NCI-H69 (cell line): ENCODE results near the gene LBH.

ENCODE experiments used
- DNase-seq: peaks from one replicate; lab custom pipeline; 2025; lab: John Stamatoyannopoulos, UW

The LBH gene

DNA sequence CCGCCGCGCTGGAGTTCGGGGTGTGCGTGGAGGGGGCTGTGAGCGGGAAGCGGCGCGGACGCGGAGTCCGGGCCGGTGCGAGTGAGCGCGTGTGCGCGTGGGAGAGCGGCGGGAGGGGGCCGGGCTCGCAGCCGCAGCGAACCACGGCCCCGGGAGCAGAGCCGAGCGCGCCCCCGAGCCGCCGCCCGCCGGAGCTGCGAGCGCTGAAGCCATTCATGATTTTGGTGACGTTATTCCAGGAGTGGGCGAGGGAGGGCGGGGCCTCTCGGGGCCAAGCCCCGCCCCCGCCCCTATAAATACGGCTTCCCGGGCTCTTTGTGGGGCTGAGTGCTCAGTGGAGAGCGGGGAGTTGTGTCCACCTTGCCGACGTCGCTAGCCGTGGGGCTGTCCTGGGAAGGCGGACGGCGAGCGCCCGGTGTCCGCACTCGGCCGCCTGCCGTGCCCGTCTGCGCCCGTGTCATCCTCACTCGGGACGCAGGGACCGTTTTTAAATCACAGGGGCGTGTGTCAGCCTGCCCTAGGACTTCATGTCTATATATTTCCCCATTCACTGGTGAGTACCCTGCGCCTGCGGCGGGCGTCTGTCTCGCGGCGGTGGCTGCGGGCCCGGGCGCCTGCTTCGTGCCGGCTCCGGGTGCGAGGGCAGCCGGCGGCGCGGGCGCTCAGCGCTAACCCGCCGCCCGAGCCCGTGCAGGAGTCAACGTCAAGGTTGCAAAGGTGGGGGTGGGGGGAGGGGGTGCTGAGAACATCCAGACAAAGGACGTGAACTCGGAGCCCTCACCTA is at the start of gene LBH:
LBH (plus strand) TSS at position 323 of the 784 bp plus-strand sequence; CDS start at position 528, 205 bp downstream.
- DNase-seq, result peak; percentile 81

DNA sequence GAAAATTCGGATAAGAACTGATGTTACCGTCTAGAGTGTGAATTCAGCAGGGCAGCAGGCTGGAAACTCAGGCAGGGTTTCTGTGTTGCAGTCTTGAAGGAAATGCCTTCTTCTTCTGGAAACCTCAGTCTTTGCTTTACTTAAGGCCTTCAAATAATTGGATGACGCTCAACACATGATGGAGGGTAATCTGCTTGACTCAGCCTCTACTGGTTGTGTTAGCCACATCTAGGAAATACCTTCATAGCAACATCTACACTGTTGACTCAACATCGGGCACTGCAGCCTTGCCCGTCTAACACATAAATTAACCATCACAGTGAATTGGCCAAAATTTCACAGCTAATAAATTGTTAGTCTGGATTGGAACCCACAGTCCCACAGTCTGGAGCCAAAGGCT is 47.3 kb upstream of the LBH start:
- DNase-seq, result no peak

DNA sequence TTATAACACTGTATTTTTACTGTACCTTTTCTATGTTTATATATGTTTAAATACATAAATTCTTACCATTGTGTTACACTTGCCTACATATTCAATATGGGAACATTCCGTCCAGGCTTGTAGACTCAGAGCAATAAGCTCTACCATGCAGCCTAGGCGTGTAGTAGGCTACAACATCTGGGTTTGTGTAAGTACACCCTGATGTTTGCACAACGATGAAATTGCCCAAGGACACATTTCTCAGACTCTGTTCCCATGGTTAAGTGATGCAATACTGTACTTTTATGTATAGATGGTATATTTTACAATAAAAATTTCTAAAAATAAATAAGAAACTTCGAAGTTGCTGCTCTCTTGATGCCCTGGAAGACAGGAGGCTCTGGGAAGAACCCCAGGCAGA is 46.2 kb upstream of the LBH start:
- DNase-seq, result peak; percentile 13

DNA sequence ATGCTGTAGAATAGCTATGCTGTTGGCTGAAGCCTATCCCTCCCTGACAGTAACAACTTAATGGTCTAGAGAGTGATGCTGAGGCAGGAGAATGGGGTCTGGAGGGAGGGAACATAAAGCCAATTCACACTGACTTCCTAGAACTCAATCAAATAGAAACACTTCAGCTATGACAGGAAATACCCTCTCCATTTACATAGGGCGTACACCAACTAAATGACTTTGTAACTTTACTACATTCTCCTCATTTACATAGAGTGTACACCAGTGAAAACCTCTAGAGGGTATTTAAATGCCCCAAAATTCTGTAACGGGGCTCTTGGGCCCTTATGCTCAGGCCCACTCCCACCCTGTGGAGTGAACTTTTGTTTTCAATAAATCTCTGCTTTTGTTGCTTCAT is 43.0 kb upstream of the LBH start:
- DNase-seq, result no peak

DNA sequence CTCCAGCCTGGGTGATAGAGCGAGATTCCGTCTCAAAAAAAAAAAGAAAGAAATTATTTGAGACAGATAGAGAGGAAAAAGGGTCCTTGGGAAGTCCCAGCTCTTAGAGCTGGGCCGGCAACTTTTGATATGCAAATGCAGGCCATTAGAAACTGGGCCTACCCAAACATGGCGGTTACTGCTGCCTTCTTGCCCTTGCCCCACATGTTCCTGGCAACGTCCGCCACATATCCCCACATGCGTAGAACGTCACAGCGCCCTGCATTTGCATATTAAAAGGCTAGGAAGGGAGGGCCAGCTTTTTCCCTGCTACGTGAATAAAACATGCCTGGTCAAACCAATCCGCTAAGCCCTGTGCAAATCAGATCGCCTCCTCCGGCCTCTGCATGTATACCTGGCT is 40.7 kb upstream of the LBH start:
- no peak for DNase-seq

DNA sequence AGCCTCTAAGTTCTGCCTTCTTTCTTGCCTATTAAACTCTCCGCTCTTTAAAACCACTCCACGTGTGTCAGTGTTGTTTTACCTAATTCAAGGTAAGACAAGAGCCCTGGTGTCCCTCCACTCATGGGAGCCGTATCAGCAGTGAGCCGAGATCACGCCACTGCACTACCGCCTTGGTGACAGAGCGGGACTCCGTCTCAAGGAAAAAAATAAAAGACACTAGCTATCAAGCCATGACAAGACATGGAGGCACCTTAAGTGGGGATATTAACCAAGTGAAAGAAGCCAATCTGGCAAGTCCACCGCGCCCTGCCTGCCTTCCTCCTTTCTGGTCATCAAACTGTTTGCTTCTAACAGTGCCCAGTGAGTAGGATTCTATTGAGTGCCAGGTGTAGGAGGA is 40.2 kb upstream of the LBH start:
- DNase-seq, result no peak

DNA sequence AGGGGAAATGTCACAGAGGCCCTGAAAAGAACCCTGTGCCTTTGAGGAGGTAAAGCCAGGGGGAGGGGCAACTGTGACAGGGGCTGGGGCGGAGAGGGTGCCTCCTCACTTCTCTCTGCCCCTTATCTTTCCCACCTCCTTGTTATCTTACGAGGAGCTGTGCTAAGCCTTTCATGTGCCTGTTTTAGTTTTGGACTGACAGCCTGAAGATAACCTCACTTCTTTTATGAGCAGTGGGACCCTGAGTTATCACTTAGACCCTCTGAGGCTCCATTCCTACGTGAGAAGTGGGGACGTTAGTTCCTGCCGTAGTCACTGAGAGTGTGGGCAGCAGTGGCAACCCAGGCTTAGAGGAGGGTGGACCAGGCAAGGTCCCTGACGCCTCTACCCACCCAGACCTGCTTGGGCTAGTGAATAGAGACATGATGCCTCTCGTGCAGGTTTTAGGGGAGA is 39.5 kb upstream of the LBH start:
- no peak for DNase-seq

DNA sequence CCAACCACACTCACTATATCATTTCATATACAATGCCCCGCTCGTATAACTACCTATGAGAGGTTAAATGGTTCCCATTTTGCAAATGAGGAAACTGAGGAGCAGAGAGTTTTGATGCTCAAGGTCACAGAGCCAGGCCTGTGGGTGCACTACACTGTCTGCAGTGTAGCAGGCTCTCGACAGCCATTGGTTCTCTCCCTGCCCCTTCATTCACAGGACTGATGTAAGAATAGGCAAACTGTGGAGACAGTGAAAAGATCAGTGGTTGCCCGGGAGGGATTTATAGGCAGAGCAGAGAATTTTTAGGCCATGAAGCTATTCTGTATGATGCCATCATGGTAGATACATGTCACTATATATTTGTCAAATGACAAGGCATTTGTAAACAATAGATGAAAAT is 39.0 kb upstream of the LBH start:
- no peak for DNase-seq

DNA sequence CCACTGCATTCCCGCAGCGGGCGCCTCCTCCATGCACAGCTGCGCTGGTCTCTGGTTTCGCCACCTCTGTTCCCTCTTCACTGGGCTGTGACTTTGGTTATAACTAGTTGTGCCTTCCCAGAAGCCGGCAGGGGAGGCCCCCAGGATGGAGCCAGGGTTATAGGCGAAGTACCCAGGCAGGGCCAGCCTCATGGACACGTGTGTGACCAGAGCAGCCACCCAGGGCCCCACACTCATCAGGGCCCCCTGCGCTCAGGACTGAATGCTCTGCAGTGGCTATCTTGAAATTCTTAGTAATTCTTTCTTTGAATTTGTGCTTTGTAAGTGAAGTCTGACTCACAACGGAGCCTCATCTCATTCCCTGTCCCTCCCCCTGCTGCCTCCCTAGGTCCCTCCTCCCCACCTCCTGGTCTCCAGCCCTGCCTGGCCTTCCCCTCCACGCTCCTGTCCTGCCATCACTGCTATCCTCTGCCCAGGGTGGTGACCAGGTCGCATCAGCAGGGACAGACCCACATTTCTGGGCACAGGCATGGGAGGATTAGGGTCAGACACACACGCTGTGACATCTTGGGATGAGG is 38.1 kb upstream of the LBH start:
- DNase-seq, result no peak

DNA sequence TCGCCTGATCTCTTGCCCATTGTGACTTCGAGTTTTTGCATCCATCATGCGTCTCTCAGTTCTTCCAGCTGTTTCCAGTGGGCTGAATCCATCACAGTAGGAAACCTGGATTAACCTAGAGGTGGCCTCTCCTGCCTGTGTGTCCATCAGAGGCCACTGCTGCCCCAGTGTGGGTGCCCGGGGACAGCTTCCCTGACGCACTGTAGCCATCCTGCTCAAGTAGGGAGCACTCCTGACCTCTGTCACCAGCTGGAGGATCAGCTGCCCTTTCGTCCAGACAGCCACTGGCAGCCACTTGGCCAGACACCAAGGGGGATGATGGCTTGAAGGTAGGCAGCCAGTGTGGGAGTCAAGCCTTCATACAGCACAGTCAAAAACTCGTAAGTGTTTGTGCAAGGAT is 36.9 kb upstream of the LBH start:
- DNase-seq, result no peak

DNA sequence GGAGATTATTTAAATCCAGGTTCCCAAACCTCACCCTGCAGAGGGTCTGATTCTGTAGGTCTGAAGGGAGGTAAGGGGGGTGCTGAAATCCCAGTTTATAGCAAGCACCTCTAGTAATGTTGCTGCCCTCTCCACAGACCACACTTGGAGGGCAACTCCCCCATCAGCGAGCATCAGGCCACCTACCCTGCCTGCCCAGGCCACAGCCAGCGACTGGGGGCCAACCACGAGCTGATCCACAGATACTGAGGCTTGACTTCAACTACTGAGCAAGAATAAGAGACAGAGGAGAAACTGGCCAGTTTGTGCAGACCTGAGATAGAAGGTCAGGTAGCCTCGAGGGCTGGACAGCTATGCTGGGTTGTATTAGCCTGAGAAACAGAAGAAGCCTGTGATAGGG is 36.3 kb upstream of the LBH start:
- no peak for DNase-seq

DNA sequence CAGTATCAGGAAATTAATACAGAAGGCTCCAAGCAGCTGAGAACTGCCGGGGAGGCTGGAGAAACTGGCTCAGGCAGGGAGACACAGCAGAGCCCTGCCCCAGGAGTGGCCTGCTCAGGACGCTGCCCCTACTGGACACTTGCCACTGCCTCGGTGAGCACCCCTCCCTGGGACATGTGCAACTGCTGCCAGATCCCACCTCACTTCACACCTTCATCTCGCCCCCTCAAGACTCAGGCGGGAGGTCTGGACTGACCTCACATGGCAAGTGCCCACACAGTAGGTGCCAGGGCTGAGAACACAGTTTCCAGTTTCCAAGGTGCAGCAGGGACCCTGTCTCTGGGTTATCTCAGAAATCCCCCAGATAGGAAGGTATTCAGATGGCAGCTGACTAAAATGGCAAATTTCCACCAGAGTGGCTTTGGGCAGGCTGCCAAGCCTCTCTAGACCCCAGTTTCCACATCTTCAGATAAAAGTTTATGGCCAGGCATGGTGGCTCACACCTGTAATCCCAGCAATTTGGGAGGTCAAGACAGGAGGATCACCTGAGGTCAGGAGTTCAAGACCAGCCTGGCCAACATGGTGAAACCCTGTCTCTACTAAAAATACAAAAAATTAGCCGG is 33.7 kb upstream of the LBH start:
- no peak for DNase-seq

DNA sequence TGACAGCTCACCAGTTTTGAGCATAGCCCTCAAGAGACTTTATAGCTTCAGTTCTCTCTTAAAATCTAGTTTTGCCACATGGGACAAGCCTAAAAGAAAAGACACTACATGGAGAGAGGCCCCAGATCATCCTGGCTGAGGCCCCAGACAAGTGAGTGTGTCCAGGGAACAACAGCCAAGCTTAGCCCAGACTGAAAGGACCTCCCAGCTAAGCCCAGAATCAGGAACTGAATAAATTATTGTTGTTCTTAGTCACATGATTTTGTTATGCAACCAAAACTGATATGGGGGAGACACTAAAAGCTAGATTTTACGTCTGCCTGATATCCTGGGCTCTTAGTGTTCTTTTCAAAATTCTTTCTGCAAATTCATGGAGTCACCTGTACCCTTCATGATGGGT is 29.3 kb upstream of the LBH start:
- DNase-seq, result no peak

DNA sequence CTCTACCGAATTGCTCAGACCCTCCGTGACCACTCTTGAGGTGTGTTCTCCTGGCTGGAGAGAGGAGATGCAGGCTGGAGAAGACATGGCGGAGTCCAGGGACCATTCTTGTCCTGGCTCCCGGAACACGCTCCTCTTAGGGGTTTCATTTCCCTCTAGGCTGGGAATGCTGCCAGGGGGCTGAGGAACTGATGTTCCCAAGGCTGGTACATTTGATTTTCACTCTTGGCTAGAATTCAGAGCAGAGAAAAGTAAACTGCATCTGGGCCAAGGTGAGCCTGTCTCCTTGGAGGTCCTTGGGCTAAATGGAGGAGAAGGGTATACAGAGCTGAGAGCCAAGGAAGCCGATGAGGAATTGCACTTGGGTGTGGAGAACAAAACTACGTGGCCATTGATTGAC is 28.2 kb upstream of the LBH start:
- no peak for DNase-seq

DNA sequence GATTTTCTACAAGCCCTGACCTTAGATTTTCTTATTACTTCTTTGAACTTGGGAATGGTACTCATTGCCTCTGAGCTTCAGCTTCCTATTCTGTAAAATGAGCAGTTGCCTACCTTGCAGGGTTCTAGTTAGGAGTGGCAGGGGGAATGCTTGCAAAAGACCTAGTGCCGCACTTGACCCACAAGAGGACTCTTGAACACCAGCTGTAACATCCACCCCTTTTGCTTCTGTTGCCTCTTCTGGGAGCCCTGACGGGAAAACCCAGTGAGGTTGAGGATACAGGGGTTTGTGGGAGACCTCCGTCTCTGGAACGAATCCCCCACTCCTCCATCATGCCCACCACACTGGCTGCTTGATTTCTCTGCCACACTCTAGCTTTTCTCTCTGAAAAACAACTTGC is 27.1 kb upstream of the LBH start:
- DNase-seq, result no peak

DNA sequence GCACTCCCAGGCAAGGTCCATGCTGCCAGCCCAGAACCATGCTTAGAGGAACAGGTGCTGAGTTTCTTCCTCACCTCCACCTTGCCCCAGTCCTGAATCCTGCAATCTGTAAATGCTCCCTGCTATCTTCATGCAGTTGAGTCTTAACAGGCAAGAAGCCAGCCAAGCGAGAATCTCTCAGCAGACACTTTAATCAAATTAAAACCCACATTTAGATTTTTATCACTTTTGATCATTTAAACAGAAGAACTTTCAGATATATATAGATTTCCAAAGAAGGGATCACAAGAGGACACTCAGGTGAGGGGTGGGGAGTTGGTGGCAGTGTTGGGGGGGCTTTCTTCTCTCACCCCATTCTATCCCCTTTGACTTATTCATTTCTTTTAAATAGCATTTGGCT is 25.9 kb upstream of the LBH start:
- no peak for DNase-seq

DNA sequence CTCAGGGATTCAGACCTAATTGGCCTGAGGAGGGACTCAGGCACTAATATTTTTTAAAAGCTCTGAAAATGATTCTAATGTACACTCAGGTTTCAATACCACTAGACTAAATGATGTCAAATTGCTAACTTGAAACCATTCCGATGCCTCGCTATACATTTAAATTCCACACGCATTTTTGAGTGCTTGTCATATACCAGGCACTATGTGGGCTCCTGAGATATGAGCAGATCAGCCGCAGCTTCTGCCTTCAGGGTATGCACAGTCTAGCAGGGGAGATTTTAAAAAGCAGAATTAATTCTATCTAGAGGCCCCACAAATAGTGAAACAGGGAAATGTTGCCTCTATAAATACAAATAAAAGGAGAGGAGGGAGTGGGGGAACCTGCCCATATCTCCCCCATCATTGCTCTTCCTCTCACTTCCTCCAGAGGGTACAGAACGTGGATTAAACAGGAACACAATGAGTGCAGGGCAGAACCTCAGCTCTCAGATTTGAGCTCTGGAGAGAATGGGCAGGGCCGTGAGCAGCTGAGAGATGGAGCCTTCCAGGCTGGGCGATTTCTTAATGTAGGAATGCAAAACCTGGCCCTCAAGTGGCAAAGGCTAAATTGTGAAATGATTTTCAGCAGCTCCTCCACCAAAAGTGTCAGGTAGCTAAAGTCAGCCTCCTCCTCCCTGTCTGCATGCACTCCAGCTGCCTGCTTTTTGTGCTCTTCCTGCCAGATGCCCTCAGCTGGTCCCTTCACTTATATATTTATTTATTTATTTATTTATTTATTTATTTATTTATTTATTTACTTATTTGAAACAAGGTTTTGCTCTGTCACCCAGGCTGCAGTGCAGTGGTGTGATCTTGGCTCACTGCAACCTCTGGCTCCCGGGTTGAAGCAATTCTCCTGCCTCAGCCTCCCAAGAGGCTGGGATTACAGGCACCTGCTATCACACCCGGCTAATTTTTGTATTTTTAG is 24.6 kb upstream of the LBH start:
- DNase-seq, result no peak

DNA sequence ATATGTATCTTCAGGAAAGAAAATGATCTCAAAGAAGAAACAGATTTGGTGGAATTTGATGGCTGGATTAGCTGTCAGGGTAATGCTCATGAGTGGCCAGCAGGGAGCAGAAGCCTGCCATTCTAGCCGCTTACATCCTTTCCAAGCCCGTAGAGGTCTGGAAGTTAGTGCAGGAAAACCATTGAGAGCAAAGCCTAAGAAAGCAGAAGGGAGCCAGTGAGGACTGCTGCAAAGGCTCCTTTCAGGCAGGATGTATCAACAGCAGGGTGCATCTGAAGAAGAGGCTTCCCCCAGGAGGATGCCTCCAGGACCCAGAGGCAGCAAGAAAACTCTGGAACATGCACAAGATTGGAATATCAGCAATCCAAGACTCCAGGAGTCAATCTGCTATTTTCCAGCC is 22.9 kb upstream of the LBH start:
- DNase-seq, result peak; percentile 81

DNA sequence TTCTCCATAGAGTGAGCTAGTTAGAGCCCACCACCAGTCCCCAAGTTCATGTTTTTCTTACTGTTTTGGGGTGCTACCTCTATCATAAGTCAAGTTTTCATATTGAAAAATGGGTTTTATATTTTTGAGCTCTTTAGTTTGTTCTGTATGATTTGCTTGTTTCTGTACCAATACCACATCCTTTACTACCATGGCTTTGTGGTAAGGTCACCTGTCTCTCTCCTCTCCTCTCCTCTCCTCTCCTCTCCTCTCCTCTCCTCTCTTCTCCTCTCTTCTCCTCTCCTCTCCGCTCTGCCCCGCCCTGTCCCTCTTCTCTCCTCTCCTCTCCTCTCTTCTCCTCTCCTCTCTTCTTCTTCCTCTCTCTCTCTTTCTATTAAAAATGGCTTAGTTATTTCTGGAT is 22.1 kb upstream of the LBH start:
- DNase-seq, result no peak

DNA sequence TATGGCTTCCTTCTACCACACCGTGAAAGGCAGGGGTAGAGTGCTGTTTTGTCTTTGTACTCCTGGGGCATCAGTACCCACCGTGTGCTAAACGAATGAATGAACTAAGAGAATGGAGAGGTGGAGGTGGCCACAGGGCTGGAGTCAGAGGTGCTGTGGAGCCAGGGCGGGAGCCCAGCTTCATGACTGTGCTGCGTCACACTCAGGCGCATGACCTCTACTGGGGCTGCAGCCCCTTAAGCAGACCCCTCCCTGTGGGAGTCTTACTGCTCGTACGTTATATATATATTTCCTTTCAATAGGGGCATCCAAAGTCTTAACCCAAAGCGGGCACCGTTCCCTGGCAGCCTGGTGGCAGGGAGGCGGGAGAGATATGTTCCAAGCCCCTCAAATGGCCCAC is 18.0 kb upstream of the LBH start:
- DNase-seq, result no peak

DNA sequence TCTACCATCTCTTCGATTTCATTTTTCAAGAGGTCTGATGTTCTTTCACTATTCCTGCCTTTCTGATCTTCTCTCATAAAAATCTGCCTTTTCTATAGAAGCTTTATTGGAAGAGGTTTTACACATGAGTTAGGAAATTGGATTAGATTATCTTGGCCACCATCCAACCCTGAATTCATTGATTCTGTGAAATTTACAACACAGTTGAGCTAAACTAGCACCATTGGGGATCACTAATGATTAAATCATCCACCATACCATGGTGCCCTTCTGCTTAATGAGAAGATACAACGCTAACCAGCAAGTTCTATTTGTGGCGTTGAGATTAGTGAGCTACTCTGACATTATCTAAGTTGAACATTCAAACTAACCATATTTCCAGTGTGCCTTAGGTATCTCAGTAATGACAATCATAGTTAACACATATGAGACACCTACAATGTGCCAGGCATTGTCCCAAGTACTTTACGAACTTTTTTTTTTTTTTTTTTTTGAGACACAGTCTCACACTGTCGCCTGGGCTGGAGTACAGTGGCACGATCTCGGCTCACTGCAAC is 17.3 kb upstream of the LBH start:
- no peak for DNase-seq

DNA sequence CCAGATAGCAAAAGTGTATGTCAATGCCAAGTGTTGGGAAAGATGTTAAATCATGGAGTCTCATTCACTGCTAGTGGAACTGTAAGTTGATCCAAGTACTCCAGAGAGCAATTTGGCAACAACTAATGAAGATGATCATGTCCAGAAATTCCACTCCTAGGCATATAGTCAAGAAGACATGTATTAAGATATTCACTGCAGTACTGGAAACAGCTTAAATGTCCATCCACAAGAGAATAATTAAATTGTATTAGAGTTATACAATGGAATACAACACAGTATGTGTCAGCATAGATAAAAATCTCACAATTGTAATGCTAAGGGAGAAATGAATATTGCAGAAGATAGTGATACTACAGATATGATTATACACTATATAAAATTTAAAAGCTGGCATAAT is 15.2 kb upstream of the LBH start:
- peak; percentile 7 for DNase-seq
